ENCODE results near the gene LHX5.
A peak's percentile ranks its signal among the peaks of the same experiment; 100 is the strongest.

LHX5 gene

GRCh38 chr12:113420996-113421595 is 50.6 kb downstream of the LHX5 start:
- peak overlapping the region in 3 of 21 experiments; percentile 0 to 58 (median 50) for H3K27ac ChIP-seq
- no peak overlapping the region for H3K4me3 ChIP-seq

DNA sequence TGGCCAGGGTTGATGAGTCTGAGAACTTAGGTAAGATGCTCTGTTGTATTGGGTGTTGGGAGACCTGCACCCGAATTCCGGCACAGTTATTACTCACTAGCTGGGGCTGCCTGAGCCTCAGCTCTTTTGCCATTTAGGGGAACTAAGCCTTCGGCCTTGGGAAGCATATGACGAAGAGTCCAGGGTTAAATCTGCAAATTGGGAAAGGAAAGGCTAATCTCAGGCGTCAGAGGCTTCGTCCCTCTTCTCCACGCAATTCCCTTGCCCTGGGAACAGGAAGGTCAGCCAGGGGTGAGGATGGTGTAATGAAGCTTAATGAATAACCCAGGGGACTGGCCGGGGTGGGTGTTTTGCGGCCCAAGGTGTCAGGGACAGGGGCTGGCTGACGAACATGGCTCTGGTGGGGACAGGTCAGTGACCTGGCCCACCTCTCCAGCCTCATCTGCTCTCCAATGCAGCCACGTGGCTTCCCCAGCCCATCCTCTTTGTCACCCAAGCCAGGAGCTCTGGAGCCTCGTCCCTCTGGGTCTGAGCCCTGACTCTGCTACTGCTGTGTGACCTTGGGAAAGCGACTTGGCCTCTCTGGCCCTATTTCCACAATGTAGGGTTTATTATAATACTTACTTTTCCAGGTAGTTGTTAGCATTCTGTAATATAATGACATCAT is 53.3 kb downstream of the LHX5 start:
- no peak overlapping the region for H3K4me3 ChIP-seq
- no peak overlapping the region for H3K27ac ChIP-seq

DNA sequence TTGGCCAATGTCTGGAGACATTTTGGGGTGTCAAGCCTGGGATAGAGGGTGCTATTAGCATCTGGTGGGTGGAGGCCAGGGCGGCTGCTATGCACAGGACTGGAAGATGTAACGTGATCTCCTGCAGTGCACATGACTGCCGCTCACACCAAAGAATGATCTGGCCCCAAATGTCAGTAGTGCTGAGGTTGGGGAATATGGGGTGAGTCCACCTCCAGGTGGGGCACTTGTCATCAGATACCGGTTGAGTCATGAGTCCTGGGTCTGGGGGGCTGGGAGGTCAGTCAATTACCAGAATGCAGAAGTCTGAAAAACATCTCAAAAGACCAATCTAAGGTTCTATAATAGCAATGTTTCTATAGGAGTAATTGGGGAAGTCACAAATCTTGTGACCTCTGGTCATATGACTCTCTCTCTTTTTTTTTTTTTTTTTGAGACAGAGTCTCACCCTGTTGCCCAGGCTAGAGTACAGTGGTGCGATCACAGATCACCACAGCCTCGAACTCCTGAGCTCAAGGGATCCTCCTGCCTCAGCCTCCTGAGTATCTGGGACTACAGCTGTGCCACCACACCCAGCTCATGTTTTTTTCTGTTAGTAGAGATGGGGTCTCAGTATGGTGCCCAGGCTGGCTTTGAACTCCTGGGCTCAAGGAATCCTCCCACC is 55.4 kb downstream of the LHX5 start:
- H3K27ac ChIP-seq: peak overlapping the region in 2 of 21 experiments; percentile 49 to 50

DNA sequence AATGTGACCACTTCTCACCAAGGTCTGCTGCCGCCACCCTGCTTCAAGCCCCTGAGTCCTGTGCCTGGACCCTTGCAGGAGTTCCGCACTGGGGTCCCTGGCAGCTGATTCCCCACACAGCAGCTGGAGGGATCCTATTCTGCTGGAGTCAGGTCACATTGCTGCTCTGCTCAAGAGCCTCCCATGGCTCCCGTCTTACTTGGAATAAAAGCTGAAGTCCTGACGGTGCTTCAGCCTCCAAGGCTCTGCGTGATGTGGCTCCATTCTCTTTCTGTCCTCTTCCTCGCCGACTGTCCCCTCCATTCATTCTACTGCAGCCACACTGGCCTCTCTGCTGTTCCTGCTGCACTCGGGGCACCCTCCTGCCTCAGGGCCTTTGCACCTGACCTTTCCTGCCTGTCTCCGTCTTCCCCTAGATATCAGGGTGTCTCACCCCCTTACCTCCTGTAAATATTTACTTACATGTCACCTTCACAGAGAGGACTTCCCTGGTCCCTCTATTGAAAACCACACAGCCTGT is 57.1 kb downstream of the LHX5 start:
- H3K4me3 ChIP-seq: no peak overlapping the region
- H3K27ac ChIP-seq: no peak overlapping the region

More for the DNA sequence above, 55.4 kb downstream of the LHX5 start:
- no peak overlapping the region for H3K4me3 ChIP-seq

DNA sequence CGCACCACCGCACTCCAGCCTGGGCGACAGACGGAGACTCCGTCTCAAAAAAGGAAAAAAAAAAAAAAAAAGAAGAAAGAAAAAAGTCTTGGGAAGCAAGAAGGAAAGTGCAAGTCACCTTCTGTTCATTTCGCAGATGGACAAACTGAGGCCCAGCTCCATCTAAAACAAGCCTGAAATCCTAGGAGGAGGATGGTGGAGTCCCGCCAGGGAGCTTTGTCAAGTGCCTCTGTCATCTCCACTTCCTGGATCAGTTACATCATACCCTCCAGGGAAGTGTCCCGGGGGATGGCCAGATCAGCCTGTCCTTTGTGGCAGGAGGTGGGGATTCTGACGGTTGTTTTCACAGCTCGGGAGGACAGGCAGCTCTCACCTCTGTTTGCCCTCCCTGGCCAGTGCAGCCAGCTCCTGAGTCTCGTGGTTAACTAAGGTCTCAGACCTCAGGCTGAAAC is 58.2 kb downstream of the LHX5 start:
- Histone ChIP-seq H3K4me3 (no peak overlapping the region), H3K27ac (no peak overlapping the region)
